Left lung (tissue), 10 donors: ENCODE data around the gene UNC5A. TPM values are rescaled to one million over a fixed set of nuclear protein-coding genes. Genes with fewer than 3 reads are reported as not detected.

Source experiments
- ATAC-seq: fragments of 200-7000 bp; cut with Tn5 transposase; one replicate; pipeline ENCODE4 v1.9.1; 2020; ENCODE audit warnings: moderate library complexity
- DNase-seq, 4 donors: peaks; one replicate each; pipeline ENCODE4 v3.0.0-alpha.2; 2013 to 2020
- H3K27ac ChIP-seq, 2 donors: fragments of 200-600 bp; sonication (generic) in 1 of 2; one replicate each; pipeline versions ENCODE4 v1.5.0 to v1.8.0; 2020 to 2021
- H3K27me3 ChIP-seq, 2 donors: fragments of 200-600 bp; sonication (generic) in 1 of 2; one replicate each; pipeline versions ENCODE4 v1.5.0 to v1.8.0; 2020 to 2021
- H3K36me3 ChIP-seq, 2 donors: fragments of 200-600 bp; sonication (generic) in 1 of 2; one replicate each; pipeline versions ENCODE4 v1.5.0 to v1.8.0; 2020 to 2021
- H3K4me1 ChIP-seq, 2 donors: fragments of 200-600 bp; one replicate each; pipeline ENCODE4 v1.8.0; 2021
- H3K4me3 ChIP-seq, 2 donors: fragments of 200-600 bp; sonication (generic) in 1 of 2; one replicate each; pipeline versions ENCODE4 v1.5.0 to v1.8.0; 2020 to 2021; ENCODE audit warnings: mild to moderate bottlenecking in 1 of 2
- H3K9me3 ChIP-seq, 2 donors: fragments of 200-600 bp; sonication (generic) in 1 of 2; one replicate each; pipeline versions ENCODE4 v1.5.0 to v1.8.0; 2020 to 2021
- intact Hi-C, 2 donors: fragments of 100-400 bp; cut with DNase I; formaldehyde crosslinking; loops; one replicate each; pipeline versions ENCODE4 v1.11.2 to v1.14.2; 2022
- polyA plus RNA-seq, 6 donors: library from polyadenylated mRNA; unstranded; fragments of 120-200 nt; gene quantifications; one replicate each; pipeline ENCODE4 v1.2.1, GENCODE V29; 2013; ENCODE audit not compliant: insufficient read length in 6 of 6
- total RNA-seq, 2 donors: library from RNA; stranded (reverse); fragmentation: NEBNext Ultra II Directional; extraction: Animal tissue kit (Norgen Biotek cat#: 25700); gene quantifications; one replicate each; pipeline ENCODE4 v1.2.1, GENCODE V29; 2021
- TF ChIP-seq, protein P1 (sequence below), 2 donors: fragments of 200-600 bp; sonication (generic) in 1 of 2; IDR thresholded peaks; one replicate each; pipeline versions ENCODE4 v1.5.0 to v1.8.0; 2021; ENCODE audit warnings: antibody characterized with exemption in 2 of 2
- donor health status: DM: no; HTN: yes; CAD: no.
- donor health status: DM: no; HTN: no; CAD: no.

The UNC5A gene
- total and polyA plus RNA-seq, 8 donors, result 0.24 to 1.6 (median 1.0) TPM; not detected in 1

DNA sequence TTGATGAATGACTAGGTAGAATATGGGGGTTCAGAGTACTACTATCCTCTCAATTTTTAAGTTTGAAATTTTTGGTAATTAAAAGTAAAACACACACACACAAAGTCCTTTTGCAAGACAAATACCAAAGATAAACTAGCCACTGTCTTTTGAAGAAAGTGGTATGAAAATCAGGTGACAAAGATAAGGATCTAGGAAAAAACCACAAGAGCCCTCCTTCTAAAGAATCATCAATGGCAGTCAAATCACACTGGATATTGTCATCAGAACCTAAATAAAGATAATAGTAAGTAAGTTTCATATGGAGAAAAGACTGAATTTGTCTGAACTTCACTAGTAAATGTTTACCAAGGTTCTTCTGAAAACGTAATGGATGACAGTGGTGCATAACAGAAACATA lies 119.3 kb downstream of the UNC5A start:
- ATAC-seq (no peak), DNase-seq (no peak)
- H3K4me1 ChIP-seq, result no peaks in the 10 kb centered on the region
- H3K9me3 ChIP-seq, result no peaks in the 10 kb centered on the region
- no peak overlapping the region for H3K27ac ChIP-seq
- intact Hi-C loops, result no loop called here
- TF ChIP-seq, protein P1, sequence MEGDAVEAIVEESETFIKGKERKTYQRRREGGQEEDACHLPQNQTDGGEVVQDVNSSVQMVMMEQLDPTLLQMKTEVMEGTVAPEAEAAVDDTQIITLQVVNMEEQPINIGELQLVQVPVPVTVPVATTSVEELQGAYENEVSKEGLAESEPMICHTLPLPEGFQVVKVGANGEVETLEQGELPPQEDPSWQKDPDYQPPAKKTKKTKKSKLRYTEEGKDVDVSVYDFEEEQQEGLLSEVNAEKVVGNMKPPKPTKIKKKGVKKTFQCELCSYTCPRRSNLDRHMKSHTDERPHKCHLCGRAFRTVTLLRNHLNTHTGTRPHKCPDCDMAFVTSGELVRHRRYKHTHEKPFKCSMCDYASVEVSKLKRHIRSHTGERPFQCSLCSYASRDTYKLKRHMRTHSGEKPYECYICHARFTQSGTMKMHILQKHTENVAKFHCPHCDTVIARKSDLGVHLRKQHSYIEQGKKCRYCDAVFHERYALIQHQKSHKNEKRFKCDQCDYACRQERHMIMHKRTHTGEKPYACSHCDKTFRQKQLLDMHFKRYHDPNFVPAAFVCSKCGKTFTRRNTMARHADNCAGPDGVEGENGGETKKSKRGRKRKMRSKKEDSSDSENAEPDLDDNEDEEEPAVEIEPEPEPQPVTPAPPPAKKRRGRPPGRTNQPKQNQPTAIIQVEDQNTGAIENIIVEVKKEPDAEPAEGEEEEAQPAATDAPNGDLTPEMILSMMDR (IDR thresholded peaks at IDR 0.05), result no peak
- no peaks in the 10 kb centered on the region for H3K27me3 ChIP-seq
- H3K4me3 ChIP-seq, result no peak overlapping the region
- peaks cover 0 to 46% of the 10 kb centered on the region in 2 donors for H3K36me3 ChIP-seq

Other genes starting within 250 kb of the UNC5A start
- gene GPRIN1, start 200.4 kb upstream of the UNC5A start, total RNA-seq, result 1 to 10 TPM; 2.1 to 2.6 TPM
- 1 to 10 TPM in 4 of 6 donors, under 1 TPM in 2; 0.70 to 1.4 (median 1.1) TPM for gene GPRIN1, start 200.4 kb upstream of the UNC5A start, polyA plus RNA-seq
- not detected for gene SNCB, start 180.0 kb upstream of the UNC5A start, total RNA-seq
- under 1 TPM; 0.21 to 0.68 (median 0.42) TPM for gene SNCB, start 180.0 kb upstream of the UNC5A start, polyA plus RNA-seq
- not detected for gene EIF4E1B, start 179.9 kb upstream of the UNC5A start, total RNA-seq
- gene EIF4E1B, start 179.9 kb upstream of the UNC5A start, polyA plus RNA-seq, result under 1 TPM in 3 of 6 donors, not detected in 3; 0.07 to 0.10 (median 0.08) TPM
- 10 to 100 TPM; 38.7 to 48.3 TPM for gene TSPAN17, start 163.1 kb upstream of the UNC5A start, total RNA-seq
- gene TSPAN17, start 163.1 kb upstream of the UNC5A start, polyA plus RNA-seq, result 10 to 100 TPM; 26.0 to 36.3 (median 33.6) TPM
- 10 to 100 TPM; 29.0 to 97.0 TPM for gene HK3, start 88.8 kb downstream of the UNC5A start, total RNA-seq
- 1 to 10 TPM in 4 of 6 donors, under 1 TPM in 2; 0.54 to 1.7 (median 1.4) TPM for gene HK3, start 88.8 kb downstream of the UNC5A start, polyA plus RNA-seq
- 10 to 100 TPM; 22.4 to 36.4 TPM for gene UIMC1, start 196.2 kb downstream of the UNC5A start, total RNA-seq
- 10 to 100 TPM; 43.1 to 53.7 (median 44.8) TPM for gene UIMC1, start 196.2 kb downstream of the UNC5A start, polyA plus RNA-seq
- gene ZNF346, start 212.1 kb downstream of the UNC5A start, total RNA-seq, result 10 to 100 TPM; 13.1 TPM
- 10 to 100 TPM; 25.6 to 30.4 (median 28.0) TPM for gene ZNF346, start 212.1 kb downstream of the UNC5A start, polyA plus RNA-seq